ENCODE results near the gene MMAB.

MMAB gene

GRCh38 chr12:109572506-109572845 lies 828 bp downstream of the MMAB start:
- no peaks in the 10 kb centered on the region for H3K27me3 ChIP-seq (ENCODE audit: insufficient read depth, low read length)
- H2AFZ ChIP-seq (ENCODE audit: low read depth, low read length): no peak overlapping the region
- no peaks in the 10 kb centered on the region for H3K9me3 ChIP-seq (ENCODE audit: low read length)
- H3K36me3 ChIP-seq (ENCODE audit: insufficient read depth, low read length): peaks cover 43% of the 10 kb centered on the region
- H3K4me3 ChIP-seq (ENCODE audit: low read length): peak overlapping the region; percentile 69
- peaks cover 19% of the 10 kb centered on the region for H3K4me1 ChIP-seq (ENCODE audit: insufficient read depth, low read length)

GRCh38 chr12:109571773-109572505 lies 1.4 kb downstream of the MMAB start:
- no peak overlapping the region for H2AFZ ChIP-seq (ENCODE audit: low read depth, low read length)
- peak overlapping the region; percentile 69 for H3K4me3 ChIP-seq (ENCODE audit: low read length)
- no peaks in the 10 kb centered on the region for H3K9me3 ChIP-seq (ENCODE audit: low read length)
- H3K36me3 ChIP-seq (ENCODE audit: insufficient read depth, low read length): peaks cover 43% of the 10 kb centered on the region
- no peaks in the 10 kb centered on the region for H3K27me3 ChIP-seq (ENCODE audit: insufficient read depth, low read length)
- H3K4me1 ChIP-seq (ENCODE audit: insufficient read depth, low read length): peaks cover 19% of the 10 kb centered on the region

GRCh38 chr12:109568486-109568885 lies 4.8 kb downstream of the MMAB start:
- H2AFZ ChIP-seq (ENCODE audit: low read depth, low read length): no peak overlapping the region

GRCh38 chr12:109567967-109568366 lies 5.3 kb downstream of the MMAB start:
- Histone ChIP-seq H2AFZ (ENCODE audit: low read depth, low read length) (no peak overlapping the region), H3K9me3 (ENCODE audit: low read length) (no peaks in the 10 kb centered on the region), H3K36me3 (ENCODE audit: insufficient read depth, low read length) (peaks cover 66% of the 10 kb centered on the region), H3K27me3 (ENCODE audit: insufficient read depth, low read length) (no peaks in the 10 kb centered on the region), H3K4me3 (ENCODE audit: low read length) (no peak overlapping the region), H3K4me1 (ENCODE audit: insufficient read depth, low read length) (peaks cover 7% of the 10 kb centered on the region)

More at GRCh38 chr12:109568486-109568885, 4.8 kb downstream of the MMAB start:
- Histone ChIP-seq H3K4me1 (ENCODE audit: insufficient read depth, low read length) (peaks cover 7% of the 10 kb centered on the region), H3K27me3 (ENCODE audit: insufficient read depth, low read length) (no peaks in the 10 kb centered on the region), H3K4me3 (ENCODE audit: low read length) (no peak overlapping the region), H3K9me3 (ENCODE audit: low read length) (no peaks in the 10 kb centered on the region), H3K36me3 (ENCODE audit: insufficient read depth, low read length) (peaks cover 60% of the 10 kb centered on the region)

- peaks cover 72% of the 10 kb centered on the region for H3K36me3 ChIP-seq (ENCODE audit: insufficient read depth, low read length)
- H3K27me3 ChIP-seq (ENCODE audit: insufficient read depth, low read length): no peaks in the 10 kb centered on the region
Observed at GRCh38 chr12:109567296-109567695, 6.0 kb downstream of the MMAB start.

GRCh38 chr12:109566424-109566823 lies 6.9 kb downstream of the MMAB start:
- H3K4me1 ChIP-seq (ENCODE audit: insufficient read depth, low read length): no peaks in the 10 kb centered on the region
- no peak overlapping the region for H2AFZ ChIP-seq (ENCODE audit: low read depth, low read length)
- peaks cover 77% of the 10 kb centered on the region for H3K36me3 ChIP-seq (ENCODE audit: insufficient read depth, low read length)
- H3K9me3 ChIP-seq (ENCODE audit: low read length): no peaks in the 10 kb centered on the region
- no peak overlapping the region for H3K4me3 ChIP-seq (ENCODE audit: low read length)
- no peaks in the 10 kb centered on the region for H3K27me3 ChIP-seq (ENCODE audit: insufficient read depth, low read length)

More at GRCh38 chr12:109567296-109567695, 6.0 kb downstream of the MMAB start:
- Histone ChIP-seq H2AFZ (ENCODE audit: low read depth, low read length) (no peak overlapping the region), H3K4me1 (ENCODE audit: insufficient read depth, low read length) (peaks cover under 1% of the 10 kb centered on the region), H3K4me3 (ENCODE audit: low read length) (no peak overlapping the region), H3K9me3 (ENCODE audit: low read length) (no peaks in the 10 kb centered on the region)

GRCh38 chr12:109563291-109564284 lies 9.7 kb downstream of the MMAB start:
- Histone ChIP-seq H3K4me3 (ENCODE audit: low read length) (no peak overlapping the region), H2AFZ (ENCODE audit: low read depth, low read length) (no peak overlapping the region), H3K9me3 (ENCODE audit: low read length) (no peaks in the 10 kb centered on the region), H3K27me3 (ENCODE audit: insufficient read depth, low read length) (no peaks in the 10 kb centered on the region), H3K4me1 (ENCODE audit: insufficient read depth, low read length) (no peaks in the 10 kb centered on the region), H3K36me3 (ENCODE audit: insufficient read depth, low read length) (peaks cover 81% of the 10 kb centered on the region)

GRCh38 chr12:109562871-109563270 lies 10.4 kb downstream of the MMAB start:
- H3K36me3 ChIP-seq (ENCODE audit: insufficient read depth, low read length): peaks cover 76% of the 10 kb centered on the region
- no peaks in the 10 kb centered on the region for H3K27me3 ChIP-seq (ENCODE audit: insufficient read depth, low read length)
- H3K4me3 ChIP-seq (ENCODE audit: low read length): no peak overlapping the region
- H3K4me1 ChIP-seq (ENCODE audit: insufficient read depth, low read length): no peaks in the 10 kb centered on the region
- no peak overlapping the region for H2AFZ ChIP-seq (ENCODE audit: low read depth, low read length)
- H3K9me3 ChIP-seq (ENCODE audit: low read length): no peaks in the 10 kb centered on the region

- Histone ChIP-seq H2AFZ (ENCODE audit: low read depth, low read length) (no peak overlapping the region), H3K27me3 (ENCODE audit: insufficient read depth, low read length) (no peaks in the 10 kb centered on the region), H3K4me1 (ENCODE audit: insufficient read depth, low read length) (no peaks in the 10 kb centered on the region), H3K9me3 (ENCODE audit: low read length) (no peaks in the 10 kb centered on the region), H3K36me3 (ENCODE audit: insufficient read depth, low read length) (peaks cover 73% of the 10 kb centered on the region), H3K4me3 (ENCODE audit: low read length) (no peak overlapping the region)
Observed at GRCh38 chr12:109561711-109562030, 11.6 kb downstream of the MMAB start.

- Histone ChIP-seq H2AFZ (ENCODE audit: low read depth, low read length) (no peak overlapping the region), H3K4me3 (ENCODE audit: low read length) (no peak overlapping the region), H3K9me3 (ENCODE audit: low read length) (no peaks in the 10 kb centered on the region), H3K27me3 (ENCODE audit: insufficient read depth, low read length) (no peaks in the 10 kb centered on the region), H3K36me3 (ENCODE audit: insufficient read depth, low read length) (peaks cover 67% of the 10 kb centered on the region), H3K4me1 (ENCODE audit: insufficient read depth, low read length) (no peaks in the 10 kb centered on the region)
Observed at GRCh38 chr12:109560867-109561710, 12.2 kb downstream of the MMAB start.

- Histone ChIP-seq H2AFZ (ENCODE audit: low read depth, low read length) (no peak overlapping the region), H3K36me3 (ENCODE audit: insufficient read depth, low read length) (peaks cover 52% of the 10 kb centered on the region), H3K9me3 (ENCODE audit: low read length) (no peaks in the 10 kb centered on the region)
Observed at GRCh38 chr12:109559601-109560000, 13.7 kb downstream of the MMAB start.

GRCh38 chr12:109559200-109559505 lies 14.2 kb downstream of the MMAB start:
- no peak overlapping the region for H2AFZ ChIP-seq (ENCODE audit: low read depth, low read length)
- no peaks in the 10 kb centered on the region for H3K9me3 ChIP-seq (ENCODE audit: low read length)
- no peaks in the 10 kb centered on the region for H3K27me3 ChIP-seq (ENCODE audit: insufficient read depth, low read length)
- H3K4me3 ChIP-seq (ENCODE audit: low read length): no peak overlapping the region
- peaks cover 48% of the 10 kb centered on the region for H3K36me3 ChIP-seq (ENCODE audit: insufficient read depth, low read length)
- H3K4me1 ChIP-seq (ENCODE audit: insufficient read depth, low read length): no peaks in the 10 kb centered on the region

More at GRCh38 chr12:109559601-109560000, 13.7 kb downstream of the MMAB start:
- H3K4me3 ChIP-seq (ENCODE audit: low read length): no peak overlapping the region
- H3K27me3 ChIP-seq (ENCODE audit: insufficient read depth, low read length): no peaks in the 10 kb centered on the region
- no peaks in the 10 kb centered on the region for H3K4me1 ChIP-seq (ENCODE audit: insufficient read depth, low read length)
